K562 (cell line): Measurements from ENCODE around the gene CSNK1A1.

Experiments
- CHD1 ChIP-seq: fragments of 200-600 bp; sonication (generic); IDR thresholded peaks from one replicate; pipeline ENCODE4 v1.6.1; 2012; ENCODE audit warnings: mild to moderate bottlenecking, moderate library complexity, low read length, inconsistent platforms
- KDM5B ChIP-seq: fragments of 200-600 bp; sonication (generic); IDR thresholded peaks from 2 replicates; pipeline ENCODE4 v1.6.1; 2012; ENCODE audit warnings: low read depth, mild to moderate bottlenecking, moderate library complexity, low read length, control low read depth, inconsistent platforms; ENCODE audit not compliant: insufficient replicate concordance
- MXI1 ChIP-seq: IDR thresholded peaks from 2 replicates; pipeline ENCODE4 v1.6.1; 2011; ENCODE audit warnings: low read depth, mild to moderate bottlenecking, improper control_type of control experiment, low read length
- ZBTB1 ChIP-seq: sonication (generic); formaldehyde crosslinking; IDR thresholded peaks from 2 replicates; pipeline ENCODE4 v1.8.1; 2023; ENCODE audit warnings: missing genetic modification reagents, low read depth, mild to moderate bottlenecking, borderline replicate concordance
- ZNF444 ChIP-seq: fragments of 250-450 bp; sonication (Bioruptor Pico); IDR thresholded peaks from 2 replicates; pipeline ENCODE4 v1.4.0; 2020; ENCODE audit warnings: mild to moderate bottlenecking, moderate library complexity
- ZNF507 ChIP-seq: conservative IDR thresholded peaks from 2 replicates; pipeline ENCODE4 v1.6.1; 2017; ENCODE audit warnings: missing genetic modification characterization, missing compliant biosample characterization
- TF ChIP-seq, protein P1 (sequence below): sonication (generic); formaldehyde crosslinking; IDR thresholded peaks from 2 replicates; pipeline ENCODE4 v1.8.1; 2023; ENCODE audit warnings: mild to moderate bottlenecking, missing genetic modification reagents

DNA sequence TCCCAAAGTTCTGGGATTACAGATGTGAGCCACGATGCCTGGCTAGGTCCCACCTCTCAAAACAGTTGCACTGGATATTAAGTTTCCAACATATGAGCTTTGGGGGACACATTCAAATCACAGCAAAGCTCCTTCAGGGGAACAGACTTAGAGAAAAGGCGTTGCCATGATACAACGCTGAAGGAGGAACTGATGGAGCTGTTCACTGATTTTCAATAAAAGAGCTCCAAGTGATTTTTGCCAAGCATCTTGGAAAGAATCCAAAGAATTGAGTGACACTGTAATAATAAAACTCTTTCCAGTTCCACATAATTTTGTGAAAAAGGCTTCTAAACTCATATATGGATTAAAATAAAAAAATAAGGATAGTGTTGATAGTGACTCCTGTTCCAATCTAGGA lies 72.5 kb downstream of the CSNK1A1 start:
- TF ChIP-seq ZNF444 (CRISPR knock-in tag) (no peak), ZBTB1 (CRISPR knock-in tag) (no peak), ZNF507 (no peak), CHD1 (no peak), KDM5B (no peak), MXI1 (no peak)
- TF ChIP-seq, protein P1, sequence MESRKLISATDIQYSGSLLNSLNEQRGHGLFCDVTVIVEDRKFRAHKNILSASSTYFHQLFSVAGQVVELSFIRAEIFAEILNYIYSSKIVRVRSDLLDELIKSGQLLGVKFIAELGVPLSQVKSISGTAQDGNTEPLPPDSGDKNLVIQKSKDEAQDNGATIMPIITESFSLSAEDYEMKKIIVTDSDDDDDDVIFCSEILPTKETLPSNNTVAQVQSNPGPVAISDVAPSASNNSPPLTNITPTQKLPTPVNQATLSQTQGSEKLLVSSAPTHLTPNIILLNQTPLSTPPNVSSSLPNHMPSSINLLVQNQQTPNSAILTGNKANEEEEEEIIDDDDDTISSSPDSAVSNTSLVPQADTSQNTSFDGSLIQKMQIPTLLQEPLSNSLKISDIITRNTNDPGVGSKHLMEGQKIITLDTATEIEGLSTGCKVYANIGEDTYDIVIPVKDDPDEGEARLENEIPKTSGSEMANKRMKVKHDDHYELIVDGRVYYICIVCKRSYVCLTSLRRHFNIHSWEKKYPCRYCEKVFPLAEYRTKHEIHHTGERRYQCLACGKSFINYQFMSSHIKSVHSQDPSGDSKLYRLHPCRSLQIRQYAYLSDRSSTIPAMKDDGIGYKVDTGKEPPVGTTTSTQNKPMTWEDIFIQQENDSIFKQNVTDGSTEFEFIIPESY (CRISPR knock-in tag) = no peak
